Stimulated activated CD4-positive, alpha-beta T cell treated with anti-CD3 and anti-CD28 coated beads, TNF-alpha, amount 100 ng/mL, for 4 hours (primary cell): ENCODE results near the gene TCHHL1.

Source experiments
- DNase-seq, 3 experiments: peaks; one replicate each; pipeline ENCODE4 v3.0.0-alpha.2; 2020; ENCODE audit warnings: low read depth in 3 of 3

The TCHHL1 gene

GRCh38 chr1:152038871-152039270 lies 50.0 kb downstream of the TCHHL1 start:
- DNase-seq = no peak

GRCh38 chr1:152036267-152037216 lies 52.3 kb downstream of the TCHHL1 start, which contains the start of gene S100A11:
Gene S100A11, minus strand, starts transcription at chr1:152037004. Its CDS starts 89 bp downstream, at chr1:152036915.
- DNase-seq = peak; percentile 50 to 65 (median 59)

- no peak for DNase-seq
Observed at GRCh38 chr1:152035539-152036266, 53.2 kb downstream of the TCHHL1 start.

- peak in 2 of 3 experiments; percentile 33 to 36 for DNase-seq
Observed at GRCh38 chr1:152034654-152035538, 54.0 kb downstream of the TCHHL1 start.

- DNase-seq = no peak
Observed at GRCh38 chr1:152034324-152034653, 54.6 kb downstream of the TCHHL1 start.
